ENCODE data around the gene SETD5.

DNA sequence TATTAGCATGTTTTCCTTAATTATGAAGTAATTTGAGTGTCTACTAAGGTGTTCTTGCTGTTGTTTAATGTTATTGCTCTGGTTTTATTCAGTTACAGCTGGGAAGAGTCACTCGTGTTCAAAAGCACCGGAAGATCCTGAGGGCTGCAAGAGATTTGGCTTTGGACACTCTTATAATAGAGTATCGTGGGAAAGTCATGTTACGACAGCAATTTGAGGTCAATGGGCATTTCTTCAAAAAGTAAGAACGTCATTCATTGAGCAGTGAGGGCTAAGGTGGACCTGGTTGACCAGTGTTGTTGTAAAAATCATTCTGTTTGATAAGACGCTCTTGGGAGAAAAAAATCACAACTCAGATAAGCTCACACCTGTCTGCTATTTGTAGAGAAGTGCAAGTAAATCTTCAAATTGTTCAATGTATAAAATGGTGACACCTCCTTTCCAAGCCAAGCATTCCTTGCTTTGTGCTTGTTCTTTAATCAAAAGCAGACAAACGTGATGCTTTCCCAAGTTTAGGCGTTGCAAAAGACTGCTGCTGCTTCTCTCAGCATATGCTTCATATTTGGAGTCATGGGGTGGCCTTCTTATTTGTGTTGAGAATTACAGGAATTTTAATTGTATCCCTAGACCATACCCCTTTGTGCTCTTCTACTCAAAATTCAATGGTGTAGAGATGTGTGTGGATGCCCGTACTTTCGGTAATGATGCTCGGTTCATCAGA is 44.2 kb downstream of the SETD5 start:
- TF ChIP-seq, protein P1, sequence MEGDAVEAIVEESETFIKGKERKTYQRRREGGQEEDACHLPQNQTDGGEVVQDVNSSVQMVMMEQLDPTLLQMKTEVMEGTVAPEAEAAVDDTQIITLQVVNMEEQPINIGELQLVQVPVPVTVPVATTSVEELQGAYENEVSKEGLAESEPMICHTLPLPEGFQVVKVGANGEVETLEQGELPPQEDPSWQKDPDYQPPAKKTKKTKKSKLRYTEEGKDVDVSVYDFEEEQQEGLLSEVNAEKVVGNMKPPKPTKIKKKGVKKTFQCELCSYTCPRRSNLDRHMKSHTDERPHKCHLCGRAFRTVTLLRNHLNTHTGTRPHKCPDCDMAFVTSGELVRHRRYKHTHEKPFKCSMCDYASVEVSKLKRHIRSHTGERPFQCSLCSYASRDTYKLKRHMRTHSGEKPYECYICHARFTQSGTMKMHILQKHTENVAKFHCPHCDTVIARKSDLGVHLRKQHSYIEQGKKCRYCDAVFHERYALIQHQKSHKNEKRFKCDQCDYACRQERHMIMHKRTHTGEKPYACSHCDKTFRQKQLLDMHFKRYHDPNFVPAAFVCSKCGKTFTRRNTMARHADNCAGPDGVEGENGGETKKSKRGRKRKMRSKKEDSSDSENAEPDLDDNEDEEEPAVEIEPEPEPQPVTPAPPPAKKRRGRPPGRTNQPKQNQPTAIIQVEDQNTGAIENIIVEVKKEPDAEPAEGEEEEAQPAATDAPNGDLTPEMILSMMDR (optimal IDR thresholded peaks at IDR 0.05 in 1 of 3, IDR thresholded peaks at IDR 0.05 in 1 of 3, conservative IDR thresholded peaks at IDR 0.05 in 1 of 3; ENCODE audit: extremely low read depth in 1 of 3, insufficient read depth in 2 of 3, low read length in 3 of 3): no peak
- no peak for TF ChIP-seq EZH2 (IDR thresholded peaks at IDR 0.05; ENCODE audit: low read length)
